Osteocyte (in vitro differentiated cells): ENCODE data around the gene CD8B. TPM values are rescaled to one million over a fixed set of nuclear protein-coding genes. Genes with fewer than 3 reads are reported as not detected.

Experiments
- DNase-seq: peaks from one replicate; pipeline ENCODE4 v3.0.0; 2021; ENCODE audit warnings: mixed read lengths; ENCODE audit not compliant: unreplicated experiment; ENCODE audit errors: extremely low spot score
- H3K27ac Mint-ChIP-seq: one replicate; pipeline ENCODE4 v1.8.0; 2021; ENCODE audit warnings: mild to moderate bottlenecking, mixed read lengths; ENCODE audit not compliant: unreplicated experiment
- H3K27me3 Mint-ChIP-seq: one replicate; pipeline ENCODE4 v1.8.0; 2021; ENCODE audit warnings: mixed read lengths; ENCODE audit not compliant: unreplicated experiment
- H3K36me3 Mint-ChIP-seq: one replicate; pipeline ENCODE4 v1.8.0; 2021; ENCODE audit warnings: mixed read lengths; ENCODE audit not compliant: unreplicated experiment
- H3K4me1 Mint-ChIP-seq: one replicate; pipeline ENCODE4 v1.8.0; 2021; ENCODE audit warnings: mixed read lengths; ENCODE audit not compliant: unreplicated experiment
- H3K4me3 Mint-ChIP-seq: one replicate; pipeline ENCODE4 v1.8.0; 2021; ENCODE audit warnings: mild to moderate bottlenecking, moderate library complexity, mixed read lengths; ENCODE audit not compliant: unreplicated experiment
- H3K9me3 Mint-ChIP-seq: one replicate; pipeline ENCODE4 v1.8.0; 2021; ENCODE audit warnings: mixed read lengths; ENCODE audit not compliant: unreplicated experiment
- total RNA-seq: library from RNA; stranded (reverse); gene quantifications from 2 replicates; pipeline ENCODE4 v1.2.1, GENCODE V29; 2021
- TF ChIP-seq, protein P1 (sequence below): fragments of 200-600 bp; sonication (generic); IDR thresholded peaks from 2 replicates; pipeline ENCODE4 v1.5.0; 2021; ENCODE audit warnings: antibody characterized with exemption, mild to moderate bottlenecking, moderate library complexity

CD8B gene
- total RNA-seq, 1 donor from 2014 or later = not detected

DNA sequence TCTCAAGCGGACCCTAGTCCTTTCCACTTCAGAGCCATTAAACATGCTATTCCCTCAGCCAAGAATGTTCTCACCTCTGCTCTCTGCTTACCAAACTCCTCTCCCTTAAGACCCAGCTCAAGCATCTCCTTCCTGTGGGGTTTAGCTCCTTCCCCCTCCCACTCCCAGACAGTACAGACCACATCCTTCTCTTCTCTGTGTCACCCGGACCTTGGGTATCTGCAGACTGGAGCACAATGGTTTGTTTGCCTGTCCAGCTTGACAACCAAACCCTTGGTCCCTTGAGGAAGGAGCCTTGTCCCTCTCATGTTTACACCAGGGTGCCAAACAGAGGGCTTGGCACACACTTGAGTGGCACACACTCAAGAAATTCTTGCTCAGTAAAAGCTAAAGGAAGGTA lies 66.8 kb downstream of the CD8B start:
- Mint-ChIP-seq H3K4me1 (peaks cover 6% of the 10 kb centered on the region), H3K27me3 (peaks cover 72% of the 10 kb centered on the region), H3K36me3 (peaks cover 4% of the 10 kb centered on the region), H3K27ac (no peak overlapping the region), H3K9me3 (peaks cover 23% of the 10 kb centered on the region), H3K4me3 (no peak overlapping the region)
- DNase-seq = no peak
- TF ChIP-seq, protein P1, sequence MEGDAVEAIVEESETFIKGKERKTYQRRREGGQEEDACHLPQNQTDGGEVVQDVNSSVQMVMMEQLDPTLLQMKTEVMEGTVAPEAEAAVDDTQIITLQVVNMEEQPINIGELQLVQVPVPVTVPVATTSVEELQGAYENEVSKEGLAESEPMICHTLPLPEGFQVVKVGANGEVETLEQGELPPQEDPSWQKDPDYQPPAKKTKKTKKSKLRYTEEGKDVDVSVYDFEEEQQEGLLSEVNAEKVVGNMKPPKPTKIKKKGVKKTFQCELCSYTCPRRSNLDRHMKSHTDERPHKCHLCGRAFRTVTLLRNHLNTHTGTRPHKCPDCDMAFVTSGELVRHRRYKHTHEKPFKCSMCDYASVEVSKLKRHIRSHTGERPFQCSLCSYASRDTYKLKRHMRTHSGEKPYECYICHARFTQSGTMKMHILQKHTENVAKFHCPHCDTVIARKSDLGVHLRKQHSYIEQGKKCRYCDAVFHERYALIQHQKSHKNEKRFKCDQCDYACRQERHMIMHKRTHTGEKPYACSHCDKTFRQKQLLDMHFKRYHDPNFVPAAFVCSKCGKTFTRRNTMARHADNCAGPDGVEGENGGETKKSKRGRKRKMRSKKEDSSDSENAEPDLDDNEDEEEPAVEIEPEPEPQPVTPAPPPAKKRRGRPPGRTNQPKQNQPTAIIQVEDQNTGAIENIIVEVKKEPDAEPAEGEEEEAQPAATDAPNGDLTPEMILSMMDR = no peak

DNA sequence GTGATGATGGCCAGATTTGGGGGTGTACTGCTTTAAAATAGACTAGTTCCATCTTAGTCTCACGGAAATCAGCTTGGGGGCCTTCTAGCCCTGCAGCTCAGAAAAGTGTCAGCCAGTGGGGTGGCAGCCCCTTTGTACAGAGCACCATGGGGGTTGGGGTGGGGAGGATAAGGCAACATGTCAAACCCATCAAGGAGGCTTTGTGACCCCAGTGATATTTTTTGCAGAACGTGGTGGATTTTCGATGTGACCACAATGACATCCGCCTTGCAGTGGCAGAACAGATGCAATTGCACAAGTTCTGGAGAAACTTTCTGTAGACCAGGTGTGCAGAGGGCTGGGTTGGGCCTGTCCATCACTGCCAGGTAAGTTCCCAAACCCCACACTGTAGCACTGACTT lies 67.9 kb downstream of the CD8B start:
- peaks cover 6% of the 10 kb centered on the region for H3K4me1 Mint-ChIP-seq
- H3K36me3 Mint-ChIP-seq = peaks cover 4% of the 10 kb centered on the region
- peaks cover 74% of the 10 kb centered on the region for H3K27me3 Mint-ChIP-seq
- TF ChIP-seq, protein P1 = no peak
- H3K9me3 Mint-ChIP-seq = peaks cover 23% of the 10 kb centered on the region
- H3K27ac Mint-ChIP-seq = no peak overlapping the region
- no peak for DNase-seq
- no peak overlapping the region for H3K4me3 Mint-ChIP-seq

DNA sequence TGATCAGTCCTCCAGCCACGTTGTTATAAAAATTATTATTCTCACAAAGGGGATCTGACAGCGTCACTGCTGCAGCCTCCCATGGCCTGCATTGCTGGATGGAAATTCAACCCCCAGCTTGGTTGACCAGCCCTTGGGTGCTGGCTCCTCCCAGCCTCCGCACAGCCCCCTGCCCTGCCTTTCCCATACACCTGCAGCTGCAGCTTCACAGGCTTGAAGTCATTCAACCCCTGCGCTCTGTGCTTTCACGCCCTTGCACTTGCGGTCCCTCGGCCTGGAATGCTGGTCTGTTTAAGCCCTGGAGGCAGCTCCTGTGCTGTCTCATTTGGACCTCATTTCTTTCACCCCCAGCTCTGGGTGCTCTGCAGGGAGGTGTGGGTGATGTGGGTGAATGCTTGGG lies 70.1 kb downstream of the CD8B start:
- H3K27me3 Mint-ChIP-seq = peaks cover 81% of the 10 kb centered on the region
- peaks cover 16% of the 10 kb centered on the region for H3K9me3 Mint-ChIP-seq
- H3K4me3 Mint-ChIP-seq = no peak overlapping the region
- DNase-seq = no peak
- no peak overlapping the region for H3K27ac Mint-ChIP-seq
- H3K4me1 Mint-ChIP-seq = peaks cover 6% of the 10 kb centered on the region
- no peaks in the 10 kb centered on the region for H3K36me3 Mint-ChIP-seq
- TF ChIP-seq, protein P1 = no peak

DNA sequence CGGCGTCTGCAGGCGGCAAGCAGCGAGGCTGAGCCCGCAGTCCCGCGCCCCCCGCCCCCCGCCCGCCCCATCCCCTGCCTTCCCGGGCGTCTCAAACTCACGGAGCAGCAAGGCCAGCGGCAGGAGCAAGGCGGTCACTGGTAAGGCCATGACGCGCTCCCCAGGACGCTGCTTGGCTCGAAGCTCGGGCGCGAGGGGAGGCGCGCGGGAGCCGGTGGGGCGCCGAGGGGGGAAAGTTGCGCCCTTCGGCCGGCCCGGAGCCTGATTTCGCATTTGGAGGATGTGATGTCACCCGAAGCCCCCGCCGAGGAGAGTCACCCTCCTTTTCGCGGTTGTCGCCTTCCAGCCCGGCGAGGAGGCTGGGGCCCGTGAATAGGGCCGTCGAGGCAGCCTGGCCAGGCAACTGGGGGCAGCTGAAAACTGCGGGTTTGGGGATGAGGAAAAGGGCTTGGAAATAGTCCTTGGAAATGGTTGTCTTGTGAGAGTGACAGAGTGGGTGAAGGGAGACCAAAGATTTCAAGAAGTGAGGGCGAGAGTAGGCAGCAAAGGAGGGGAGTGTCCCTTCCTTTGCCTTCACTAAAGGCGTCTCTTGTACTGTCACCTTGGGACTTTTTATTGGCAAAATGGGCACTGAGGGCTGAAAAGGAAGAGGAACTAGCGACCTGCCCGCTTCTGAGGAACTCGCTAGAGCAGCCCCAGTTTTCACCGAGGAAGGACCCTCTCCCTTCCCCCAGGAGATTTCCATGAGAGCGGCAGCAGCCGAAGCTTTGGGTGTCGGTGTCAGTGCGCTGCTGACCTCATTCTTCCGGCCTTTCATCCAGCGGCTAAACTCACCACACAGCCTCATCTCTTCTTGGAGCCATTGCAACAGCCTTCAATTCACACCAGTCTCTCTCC lies 70.8 kb downstream of the CD8B start, which contains the start of gene CD8A:
Gene CD8A, minus strand, starts transcription at position 238 of the 897 bp plus-strand sequence. Its CDS starts 88 bp downstream, at position 150.
- Mint-ChIP-seq H3K9me3 (peaks cover 10% of the 10 kb centered on the region), H3K27ac (no peak within 1 kb of the TSS), H3K4me1 (peaks cover 6% of the 10 kb centered on the region), H3K27me3 (peaks cover 83% of the 10 kb centered on the region), H3K36me3 (no peaks in the 10 kb centered on the region), H3K4me3 (no peak within 1 kb of the TSS)
- TF ChIP-seq, protein P1 = no peak
- DNase-seq = no peak

DNA sequence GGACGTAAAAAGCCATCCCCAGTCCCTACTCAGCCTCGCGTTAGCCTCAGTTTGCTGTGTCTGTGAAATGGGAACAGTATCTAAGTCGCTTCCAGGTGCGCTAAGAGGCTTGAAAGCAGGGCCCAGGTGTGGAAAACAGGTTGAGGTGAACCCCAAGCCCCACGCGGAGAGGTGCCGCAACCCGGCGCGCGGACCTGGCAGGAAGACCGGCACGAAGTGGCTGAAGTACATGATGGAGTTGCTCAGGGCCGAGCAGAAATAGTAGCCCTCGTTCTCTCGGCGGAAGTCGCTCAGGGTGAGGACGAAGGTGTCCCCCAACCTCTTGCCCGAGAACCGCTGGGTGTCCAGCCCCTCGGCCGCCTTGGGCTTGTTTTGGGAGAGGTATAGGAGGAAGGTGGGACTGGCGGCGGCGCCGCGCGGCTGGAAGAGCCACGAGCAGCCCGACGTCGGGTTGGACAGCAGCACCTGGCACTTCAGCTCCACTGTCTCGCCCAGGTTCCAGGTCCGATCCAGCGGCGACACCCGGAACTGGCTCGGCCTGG lies 71.5 kb downstream of the CD8B start:
- no peak overlapping the region for H3K4me3 Mint-ChIP-seq
- H3K4me1 Mint-ChIP-seq = peaks cover 6% of the 10 kb centered on the region
- H3K36me3 Mint-ChIP-seq = no peaks in the 10 kb centered on the region
- TF ChIP-seq, protein P1 = no peak
- DNase-seq = no peak
- H3K27me3 Mint-ChIP-seq = peaks cover 81% of the 10 kb centered on the region
- H3K27ac Mint-ChIP-seq = no peak overlapping the region
- peaks cover 3% of the 10 kb centered on the region for H3K9me3 Mint-ChIP-seq
